H9 (cell line): ENCODE results near the gene FAM221B. TPM values are rescaled to one million over a fixed set of nuclear protein-coding genes. Genes with fewer than 3 reads are reported as not detected.

Experiments
- DNase-seq: peaks from one replicate; pipeline ENCODE4 v3.0.0-alpha.2; 2017
- H2AFZ ChIP-seq: one replicate; pipeline ENCODE4 v1.6.1; 2013; ENCODE audit warnings: mild to moderate bottlenecking, low read length, control low read depth, moderate library complexity
- H2AK5ac ChIP-seq: 2 replicates; pipeline ENCODE4 v1.6.1; 2013; ENCODE audit warnings: low read length, control low read depth, mixed read lengths; ENCODE audit not compliant: insufficient read length
- H2BK120ac ChIP-seq: one replicate; pipeline ENCODE4 v1.6.1; 2013; ENCODE audit warnings: low read depth, mild to moderate bottlenecking, low read length, control low read depth, inconsistent platforms; ENCODE audit not compliant: poor library complexity, severe bottlenecking
- H2BK12ac ChIP-seq: 2 replicates; pipeline ENCODE4 v1.6.1; 2013; ENCODE audit warnings: low read length, control low read depth, mixed read lengths, low read depth; ENCODE audit not compliant: insufficient read length
- H2BK15ac ChIP-seq: 2 replicates; pipeline ENCODE4 v1.6.1; 2013; ENCODE audit warnings: low read depth, low read length, control low read depth
- H2BK20ac ChIP-seq: one replicate; pipeline ENCODE4 v1.6.1; 2013; ENCODE audit warnings: low read depth, mild to moderate bottlenecking, low read length, control low read depth, inconsistent platforms; ENCODE audit not compliant: poor library complexity, severe bottlenecking
- H2BK5ac ChIP-seq: 2 replicates; pipeline ENCODE4 v1.6.1; 2013; ENCODE audit warnings: low read length, control low read depth, mixed read lengths; ENCODE audit not compliant: insufficient read length
- H3K14ac ChIP-seq: 2 replicates; pipeline ENCODE4 v1.6.1; 2013; ENCODE audit warnings: low read length, control low read depth; ENCODE audit not compliant: insufficient read depth
- H3K18ac ChIP-seq: 2 replicates; pipeline ENCODE4 v1.6.1; 2013; ENCODE audit warnings: low read depth, mild to moderate bottlenecking, mixed read lengths, low read length, control low read depth; ENCODE audit not compliant: insufficient read length
- H3K23ac ChIP-seq: 2 replicates; pipeline ENCODE4 v1.6.1; 2013; ENCODE audit warnings: low read length, control low read depth, mixed read lengths, low read depth; ENCODE audit not compliant: insufficient read length
- H3K23me2 ChIP-seq: 2 replicates; pipeline ENCODE4 v1.6.1; 2013; ENCODE audit warnings: low read depth, mild to moderate bottlenecking, mixed read lengths, low read length, control low read depth; ENCODE audit not compliant: insufficient read length, poor library complexity, severe bottlenecking
- H3K27ac ChIP-seq: 2 replicates; pipeline ENCODE4 v1.5.1; 2013; ENCODE audit warnings: low read length, control low read depth, mixed read lengths, low read depth; ENCODE audit not compliant: insufficient read length
- H3K27me3 ChIP-seq: 2 replicates; pipeline ENCODE4 v1.6.1; 2013; ENCODE audit warnings: low read length, control low read depth, inconsistent platforms; ENCODE audit not compliant: insufficient read depth
- H3K4ac ChIP-seq: 2 replicates; pipeline ENCODE4 v1.6.1; 2013; ENCODE audit warnings: low read depth, mild to moderate bottlenecking, control low read depth, inconsistent platforms, low read length, moderate library complexity
- H3K4me1 ChIP-seq: 2 replicates; pipeline ENCODE4 v1.6.1; 2013; ENCODE audit warnings: low read length, control low read depth, inconsistent platforms; ENCODE audit not compliant: insufficient read depth
- H3K4me2 ChIP-seq: 2 replicates; pipeline ENCODE4 v1.6.1; 2013; ENCODE audit warnings: low read length, control low read depth, mixed read lengths; ENCODE audit not compliant: insufficient read length, insufficient read depth
- H3K56ac ChIP-seq: 2 replicates; pipeline ENCODE4 v1.6.1; 2013; ENCODE audit warnings: low read depth, mild to moderate bottlenecking, mixed read lengths, low read length, control low read depth; ENCODE audit not compliant: insufficient read length
- H3K79me1 ChIP-seq: 2 replicates; pipeline ENCODE4 v1.6.1; 2013; ENCODE audit warnings: low read depth, mild to moderate bottlenecking, moderate library complexity, low read length, control low read depth, inconsistent platforms; ENCODE audit not compliant: insufficient read depth, poor library complexity, severe bottlenecking
- H3K79me2 ChIP-seq: 2 replicates; pipeline ENCODE4 v1.6.1; 2013; ENCODE audit warnings: low read length, control low read depth, inconsistent platforms; ENCODE audit not compliant: insufficient read depth
- H3K9ac ChIP-seq: 2 replicates; pipeline ENCODE4 v1.6.1; 2013; ENCODE audit warnings: low read length, control low read depth, mixed read lengths; ENCODE audit not compliant: insufficient read length; ENCODE audit errors: extremely low read depth
- H3K9me3 ChIP-seq: one replicate; pipeline ENCODE4 v1.6.1; 2013; ENCODE audit warnings: low read depth, low read length, inconsistent platforms; ENCODE audit not compliant: control insufficient read depth
- H3T11ph ChIP-seq: one replicate; pipeline ENCODE4 v1.6.1; 2013; ENCODE audit warnings: mild to moderate bottlenecking, low read length, control low read depth, inconsistent platforms
- H4K20me1 ChIP-seq: one replicate; pipeline ENCODE4 v1.6.1; 2013; ENCODE audit not compliant: control insufficient read depth, insufficient read length, insufficient read depth
- H4K5ac ChIP-seq: 2 replicates; pipeline ENCODE4 v1.6.1; 2013; ENCODE audit warnings: low read depth, mild to moderate bottlenecking, mixed read lengths, low read length, control low read depth; ENCODE audit not compliant: insufficient read length
- H4K8ac ChIP-seq: replicated peaks from 2 replicates; pipeline ENCODE4 v1.6.1; 2013; ENCODE audit warnings: low read length, control low read depth, mixed read lengths, low read depth; ENCODE audit not compliant: insufficient read length
- H4K91ac ChIP-seq: 2 replicates; pipeline ENCODE4 v1.6.1; 2013; ENCODE audit warnings: low read depth, mild to moderate bottlenecking, moderate library complexity, mixed read lengths, low read length, control low read depth; ENCODE audit not compliant: insufficient read length
- H3K27ac Mint-ChIP-seq, 3 experiments: 2 replicates in 2 of 3; 3 replicates in 1 of 3; pipeline ENCODE4 v1.8.0; 2020 to 2021; ENCODE audit warnings: mixed read lengths in 3 of 3, mild to moderate bottlenecking in 1 of 3, moderate library complexity in 1 of 3
- H3K27me3 Mint-ChIP-seq: 2 replicates; pipeline ENCODE4 v1.8.0; 2021; ENCODE audit warnings: low read depth, mild to moderate bottlenecking, moderate library complexity, mixed read lengths
- H3K36me3 Mint-ChIP-seq, 3 experiments: 2 replicates in 2 of 3; 3 replicates in 1 of 3; pipeline ENCODE4 v1.8.0; 2020 to 2021; ENCODE audit warnings: low read depth in 3 of 3, mixed read lengths in 3 of 3; ENCODE audit not compliant: insufficient read depth in 1 of 3
- H3K4me1 Mint-ChIP-seq, 2 experiments: 2 replicates each; pipeline ENCODE4 v1.8.0; 2020; ENCODE audit warnings: mixed read lengths in 2 of 2
- H3K4me3 Mint-ChIP-seq, 2 experiments: 2 replicates in 1 of 2; 3 replicates in 1 of 2; pipeline ENCODE4 v1.8.0; 2020 to 2021; ENCODE audit warnings: mild to moderate bottlenecking in 2 of 2, mixed read lengths in 2 of 2, moderate library complexity in 1 of 2
- H3K9me3 Mint-ChIP-seq, 2 experiments: 2 replicates in 1 of 2; 3 replicates in 1 of 2; pipeline ENCODE4 v1.8.0; 2020; ENCODE audit warnings: mild to moderate bottlenecking in 2 of 2, mixed read lengths in 2 of 2, moderate library complexity in 1 of 2
- CTCF ChIP-seq: fragments of 200-600 bp; sonication (generic); conservative IDR thresholded peaks from 3 replicates; pipeline ENCODE4 v1.8.0; 2021; ENCODE audit warnings: antibody characterized with exemption, mild to moderate bottlenecking
- WGBS: extraction: QIAGEN DNeasy Blood & Tissue Kit; methylation state at CpG from one replicate; pipeline ENCODE4 v1.1.7; 2013; ENCODE audit warnings: missing lambda C conversion rate, low lambda C conversion rate, mixed read lengths; ENCODE audit not compliant: insufficient read length; ENCODE audit errors: extremely low coverage; 5-methylcytosine and 5-hydroxymethylcytosine counted together
- total RNA-seq: library from RNA; stranded (reverse); gene quantifications from 2 replicates; pipeline ENCODE4 v1.2.1, GENCODE V29; 2021

The FAM221B gene
- total RNA-seq, 1 experiment from 2014 or later: not detected

DNA sequence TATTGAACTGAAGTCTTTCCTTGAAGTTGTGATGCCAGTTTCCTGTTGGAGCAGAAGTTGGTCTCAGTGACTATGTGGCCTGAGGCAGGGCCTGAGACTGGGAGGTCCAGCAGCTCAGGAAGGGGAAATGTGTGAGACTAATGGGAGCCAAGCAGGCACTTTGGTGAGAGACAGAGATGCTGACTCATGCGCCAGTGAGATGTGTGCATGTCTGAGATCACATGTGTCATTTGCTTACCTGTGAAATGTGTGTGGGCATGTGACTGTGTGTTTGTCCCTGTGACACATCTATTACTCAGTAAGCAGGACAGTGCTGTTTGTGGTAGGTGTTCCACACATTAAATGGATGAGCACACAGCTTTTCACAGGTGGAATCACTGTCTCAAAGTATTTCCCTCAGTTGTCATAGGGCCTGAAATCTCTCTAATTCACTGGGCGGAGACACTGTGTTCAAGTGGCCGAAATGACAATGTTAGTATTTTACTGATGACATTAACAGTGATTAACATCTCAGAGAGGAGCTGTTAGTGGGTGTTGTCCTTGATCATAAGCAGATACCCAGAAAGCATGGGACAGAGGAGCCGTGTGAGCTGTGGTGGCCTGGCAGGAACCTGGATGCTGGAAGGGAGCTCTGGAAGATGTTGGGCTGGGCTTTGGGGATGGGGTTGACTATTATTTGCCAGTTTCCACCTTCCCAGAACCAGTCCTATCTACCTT is 29.7 kb downstream of the FAM221B start:
- Mint-ChIP-seq H3K4me3 (no peak overlapping the region), H3K27ac (no peak overlapping the region), H3K27me3 (no peaks in the 10 kb centered on the region), H3K9me3 (no peaks in the 10 kb centered on the region), H3K4me1 (peaks cover 0 to 3% of the 10 kb centered on the region in 2 experiments; a peak in 2 of 4 replicates), H3K36me3 (peaks cover 1 to 17% (median 14%) of the 10 kb centered on the region in 3 experiments; a peak in 4 of 7 replicates)
- no peak overlapping the region for H3K14ac ChIP-seq
- no peak overlapping the region for H3K18ac ChIP-seq
- H4K5ac ChIP-seq: no peak overlapping the region
- no peak overlapping the region for H2BK120ac ChIP-seq
- H4K8ac ChIP-seq: no peak overlapping the region
- no peak overlapping the region for H3K4ac ChIP-seq
- no peak for DNase-seq
- no peaks in the 10 kb centered on the region for H3K79me1 ChIP-seq
- no peaks in the 10 kb centered on the region for H4K20me1 ChIP-seq
- no peak overlapping the region for H3T11ph ChIP-seq
- no peak overlapping the region for H4K91ac ChIP-seq
- H3K9ac ChIP-seq: no peak overlapping the region
- no peak overlapping the region for H3K56ac ChIP-seq
- H3K4me1 ChIP-seq: no peaks in the 10 kb centered on the region
- H3K4me2 ChIP-seq: no peak overlapping the region
- H2BK12ac ChIP-seq: no peak overlapping the region
- no peaks in the 10 kb centered on the region for H3K9me3 ChIP-seq
- H2AK5ac ChIP-seq: no peak overlapping the region
- WGBS: no CpG with 5 or more reads among the region's 4 CpGs
- H2BK15ac ChIP-seq: no peak overlapping the region
- H3K27me3 ChIP-seq: no peaks in the 10 kb centered on the region
- no peaks in the 10 kb centered on the region for H3K23me2 ChIP-seq
- TF ChIP-seq CTCF: no peak
- no peak overlapping the region for H2AFZ ChIP-seq
- H2BK20ac ChIP-seq: no peak overlapping the region
- H3K27ac ChIP-seq: no peak overlapping the region
- no peak overlapping the region for H3K23ac ChIP-seq
- H2BK5ac ChIP-seq: no peak overlapping the region
- H3K79me2 ChIP-seq: no peaks in the 10 kb centered on the region
